Sigmoid colon (tissue), 7 donors: ENCODE results near the gene MAP2K2. TPM values are rescaled to one million over a fixed set of nuclear protein-coding genes. Genes with fewer than 3 reads are reported as not detected.
"Not testable (repeated sequence)": the region's sequence is repeated elsewhere in the genome, so short reads cannot be mapped to it uniquely, and the experiment has no call there.

Experiments
- DNase-seq: peaks from one replicate; pipeline ENCODE4 v3.0.0-alpha.2; 2019
- H3K27ac ChIP-seq, 4 donors: fragments of 200-600 bp; sonication (generic); one replicate each; pipeline ENCODE4 v1.5.1; 2016 to 2019; ENCODE audit warnings: mild to moderate bottlenecking in 1 of 4
- H3K27me3 ChIP-seq, 3 donors: fragments of 200-600 bp; sonication (generic); one replicate each; pipeline ENCODE4 v1.5.1; 2019; ENCODE audit warnings: mild to moderate bottlenecking in 1 of 3
- H3K36me3 ChIP-seq, 4 donors: fragments of 200-600 bp; sonication (generic); one replicate each; pipeline ENCODE4 v1.5.1; 2016 to 2019
- H3K4me1 ChIP-seq, 4 donors: fragments of 200-600 bp; sonication (generic); one replicate each; pipeline ENCODE4 v1.5.1; 2017 to 2019
- H3K4me3 ChIP-seq, 4 donors: fragments of 200-600 bp; sonication (generic); one replicate each; pipeline ENCODE4 v1.5.1; 2017 to 2019; ENCODE audit warnings: mild to moderate bottlenecking in 2 of 4, moderate library complexity in 1 of 4
- H3K9me3 ChIP-seq, 4 donors: fragments of 200-600 bp in 3 of 4; sonication (generic) in 3 of 4; one replicate each; pipeline versions ENCODE4 v1.5.1 to v1.6.1; 2013 to 2019
- CTCF ChIP-seq, 4 experiments: fragments of 450-650 bp in 3 of 4; fragments of 200-600 bp in 1 of 4; IDR thresholded peaks; one replicate each; pipeline ENCODE4 v1.5.1; 2016 to 2019; ENCODE audit warnings: antibody characterized with exemption in 4 of 4, mild to moderate bottlenecking in 3 of 4, moderate library complexity in 2 of 4
- EP300 ChIP-seq, 4 donors: sonication (generic); formaldehyde crosslinking; IDR thresholded peaks; one replicate each; pipeline ENCODE4 v1.6.1; 2017; ENCODE audit warnings: antibody characterized with exemption in 4 of 4
- POLR2A ChIP-seq, 2 donors: fragments of 450-650 bp; IDR thresholded peaks; one replicate each; pipeline ENCODE4 v1.6.1; 2016; ENCODE audit warnings: antibody characterized with exemption in 2 of 2, mild to moderate bottlenecking in 2 of 2, moderate library complexity in 2 of 2
- POLR2AphosphoS5 ChIP-seq, 4 donors: sonication (generic); formaldehyde crosslinking; IDR thresholded peaks; one replicate each; pipeline ENCODE4 v1.6.1; 2017; ENCODE audit warnings: antibody characterized with exemption in 4 of 4
- WGBS, 2 donors: extraction: QIAGEN DNeasy Blood & Tissue Kit; methylation state at CpG; one replicate each; pipeline ENCODE4 v1.1.7; 2013; 5-methylcytosine and 5-hydroxymethylcytosine counted together
- intact Hi-C: fragments of 100-400 bp; cut with DNase I; formaldehyde crosslinking; loops from one replicate; pipeline ENCODE4 v1.15.1; 2023
- polyA plus RNA-seq, 3 donors: library from polyadenylated mRNA; stranded (reverse); fragments of 200-250 nt; gene quantifications; one replicate each; pipeline ENCODE4 v1.2.3, GENCODE V29; 2013
- total RNA-seq, 4 donors: library from RNA; depleted of rRNA; stranded (reverse); fragments of >200 nt; gene quantifications; one replicate each; pipeline ENCODE4 v1.1.0, GENCODE V29; 2016
- donor health status: healthy with polysubstance abuse.
- donor health status: Bipolar disorder and iron deficiency.
- donor health status: healthy.

MAP2K2 gene
- total and polyA plus RNA-seq, 7 donors, result 48.2 to 278 (median 76.4) TPM

DNA sequence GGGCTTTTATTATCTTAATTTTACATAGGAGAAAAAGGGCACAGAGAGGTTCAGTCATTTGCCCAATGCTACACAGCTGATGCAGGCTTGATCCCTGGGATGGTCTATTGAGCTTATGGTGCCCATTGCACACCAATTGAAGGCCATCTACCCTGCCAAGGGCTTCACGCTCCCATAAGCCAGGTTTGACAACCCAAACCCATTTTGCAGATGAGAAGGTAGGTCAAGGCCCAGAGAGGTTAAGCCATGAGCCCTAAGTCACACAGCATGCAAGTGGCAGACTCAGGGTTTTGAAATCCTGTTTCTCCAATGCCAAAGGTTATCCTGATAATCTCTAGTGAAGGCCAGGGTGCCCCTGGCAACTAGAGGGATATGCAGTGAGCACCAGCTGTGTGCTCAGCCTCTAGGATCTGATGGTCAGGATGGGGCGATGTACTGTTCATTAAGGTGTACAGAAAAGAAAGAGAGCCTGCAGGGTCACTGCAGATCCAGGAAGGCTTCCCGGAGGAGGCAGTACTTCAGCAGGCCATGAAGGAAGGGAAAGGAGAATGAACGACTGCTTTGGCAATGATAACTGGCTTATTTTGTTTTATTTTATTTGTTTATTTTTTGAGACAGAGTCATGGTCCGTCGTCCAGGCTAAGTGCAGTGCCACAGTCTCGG, 37.6 kb upstream of the MAP2K2 start:
- H3K4me3 ChIP-seq, result no peak overlapping the region
- DNase-seq, result no peak
- intact Hi-C loops, result no loop called here
- 59 to 80% methylated on average over 7 of the region's 7 CpGs for WGBS, 2 donors
- TF ChIP-seq EP300 (IDR thresholded peaks at IDR 0.05), result no peak
- TF ChIP-seq CTCF (IDR thresholded peaks at IDR 0.05), result no peak
- TF ChIP-seq POLR2AphosphoS5 (IDR thresholded peaks at IDR 0.05), result no peak
- no peak for TF ChIP-seq POLR2A (IDR thresholded peaks at IDR 0.05)
- H3K27me3 ChIP-seq, result peaks cover 0 to 11% (median 0%) of the 10 kb centered on the region in 3 donors
- no peaks in the 10 kb centered on the region for H3K36me3 ChIP-seq
- H3K9me3 ChIP-seq, result no peaks in the 10 kb centered on the region
- no peak overlapping the region for H3K27ac ChIP-seq
- no peaks in the 10 kb centered on the region for H3K4me1 ChIP-seq

GRCh38 chr19:4157971-4158370, 34.0 kb upstream of the MAP2K2 start:
- peaks cover 0 to 15% (median 14%) of the 10 kb centered on the region in 3 donors for H3K27me3 ChIP-seq
- H3K27ac ChIP-seq, H3K9me3 ChIP-seq, H3K36me3 ChIP-seq, DNase-seq, H3K4me1 ChIP-seq, H3K4me3 ChIP-seq, intact Hi-C loops: not testable (repeated sequence)
- WGBS, 2 donors, result 57 to 82% methylated on average over 8 of the region's 8 CpGs

DNA sequence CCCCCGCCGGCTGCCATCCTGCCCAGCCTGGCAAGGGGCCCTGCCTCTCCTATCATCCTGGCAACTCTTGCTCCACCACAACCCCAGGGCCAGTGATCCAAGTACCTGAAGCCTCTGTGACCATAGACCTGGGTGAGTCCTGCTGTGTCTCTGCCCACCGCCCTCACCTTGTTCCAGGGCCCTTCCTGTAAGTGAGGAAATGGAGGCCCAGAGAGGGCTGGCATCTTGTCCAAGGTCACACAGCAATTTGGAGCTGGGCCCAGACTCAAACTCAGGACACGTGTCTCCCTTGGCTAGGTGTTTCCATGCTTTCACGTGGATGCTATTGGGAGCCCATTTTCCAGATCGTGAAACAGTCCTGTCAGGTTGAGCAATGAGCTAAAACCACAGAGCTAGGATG, 33.2 kb upstream of the MAP2K2 start:
- intact Hi-C loops, result no loop called here
- no peak for TF ChIP-seq EP300 (IDR thresholded peaks at IDR 0.05)
- no peak for TF ChIP-seq POLR2AphosphoS5 (IDR thresholded peaks at IDR 0.05)
- no peak for TF ChIP-seq POLR2A (IDR thresholded peaks at IDR 0.05)
- no peak for TF ChIP-seq CTCF (IDR thresholded peaks at IDR 0.05)
- DNase-seq, result no peak
- Histone ChIP-seq H3K27ac (no peak overlapping the region), H3K4me3 (no peak overlapping the region), H3K36me3 (no peaks in the 10 kb centered on the region), H3K4me1 (no peaks in the 10 kb centered on the region), H3K27me3 (peaks cover 0 to 21% (median 14%) of the 10 kb centered on the region in 3 donors), H3K9me3 (no peaks in the 10 kb centered on the region)
- WGBS, 2 donors, result 53 to 83% methylated on average over 6 of the region's 6 CpGs

DNA sequence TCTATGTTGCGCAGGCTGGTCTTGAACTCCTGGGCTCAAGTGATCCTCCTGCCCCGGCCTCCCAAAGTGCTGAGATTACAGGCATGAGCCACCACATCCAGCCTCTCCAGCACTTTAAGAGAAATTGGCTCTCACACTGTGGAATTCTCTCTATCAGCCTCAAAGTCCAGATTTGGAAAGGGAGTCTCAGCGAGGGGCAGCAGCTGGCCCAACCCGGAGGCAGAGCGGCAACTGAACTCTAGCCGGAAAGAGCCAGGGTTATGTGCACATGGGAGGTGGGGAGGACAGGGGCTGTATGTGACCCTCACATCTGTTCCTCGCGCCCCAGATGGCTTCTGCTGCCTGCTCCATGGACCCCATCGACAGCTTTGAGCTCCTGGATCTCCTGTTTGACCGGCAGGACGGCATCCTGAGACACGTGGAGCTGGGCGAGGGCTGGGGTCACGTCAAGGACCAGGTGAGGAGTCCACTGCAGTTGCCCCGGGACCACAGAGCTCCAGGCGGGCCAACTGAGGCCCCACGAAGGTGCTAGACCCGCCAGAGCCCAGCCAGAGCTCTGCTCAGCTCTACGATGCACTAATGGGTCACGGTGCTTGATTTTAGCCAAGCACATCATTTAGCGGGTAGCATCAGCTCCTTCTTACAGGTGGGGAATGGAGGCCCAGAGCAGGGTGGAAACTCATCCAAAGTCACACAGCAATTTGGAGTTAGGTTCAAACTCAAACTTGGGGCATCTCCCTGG, 30.8 kb upstream of the MAP2K2 start:
- TF ChIP-seq POLR2AphosphoS5 (IDR thresholded peaks at IDR 0.05) (no peak), POLR2A (IDR thresholded peaks at IDR 0.05) (no peak), EP300 (IDR thresholded peaks at IDR 0.05) (no peak), CTCF (IDR thresholded peaks at IDR 0.05) (no peak)
- WGBS, 2 donors, result 69 to 83% methylated on average over 21 of the region's 21 CpGs
- intact Hi-C loops, result no loop called here
- Histone ChIP-seq H3K9me3 (no peaks in the 10 kb centered on the region), H3K27ac (no peak overlapping the region), H3K4me1 (no peaks in the 10 kb centered on the region), H3K27me3 (peaks cover 0 to 26% (median 14%) of the 10 kb centered on the region in 3 donors), H3K4me3 (no peak overlapping the region), H3K36me3 (no peaks in the 10 kb centered on the region)
- DNase-seq, result no peak

DNA sequence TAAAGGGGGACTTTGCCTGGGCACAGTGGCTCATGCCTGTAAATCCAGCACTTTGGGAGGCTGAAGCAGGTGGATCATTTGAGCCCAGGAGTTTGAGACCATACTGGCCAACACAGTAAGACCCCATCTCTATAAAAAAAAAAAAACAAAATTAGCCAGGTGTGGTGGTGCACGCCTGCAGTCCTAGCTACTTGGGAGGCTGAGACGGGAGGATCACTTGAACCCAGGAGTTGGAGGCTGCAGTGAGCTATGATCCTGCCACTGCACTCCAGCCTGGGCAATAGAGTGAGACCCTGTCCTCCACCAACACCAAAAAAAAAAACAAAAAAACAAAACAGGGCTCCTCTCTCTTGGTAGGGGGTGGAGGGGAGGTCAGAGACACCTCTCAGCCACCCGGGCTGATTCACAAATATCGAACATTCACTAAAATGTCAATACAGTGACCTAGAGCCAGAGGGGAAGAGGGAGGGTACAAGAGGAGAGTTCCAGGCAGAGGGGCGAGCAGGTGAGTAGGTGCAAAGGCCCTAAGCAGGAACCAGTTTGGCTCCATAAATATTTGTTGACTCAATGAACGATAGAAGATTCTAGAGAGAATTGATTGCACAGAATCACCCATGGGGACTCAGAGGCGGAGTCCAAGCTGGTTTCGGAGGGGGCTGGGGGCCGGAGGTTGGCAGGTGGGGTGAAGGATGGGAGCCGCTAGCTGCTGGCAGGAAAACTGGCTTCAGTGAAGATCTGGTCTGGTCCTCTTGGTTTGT, 28.5 kb upstream of the MAP2K2 start:
- intact Hi-C loops, result no loop called here
- peaks cover 0 to 28% (median 14%) of the 10 kb centered on the region in 3 donors for H3K27me3 ChIP-seq

More for the DNA sequence above, 28.5 kb upstream of the MAP2K2 start:
- H3K4me1 ChIP-seq, result no peaks in the 10 kb centered on the region
- DNase-seq, result no peak
- H3K9me3 ChIP-seq, result no peaks in the 10 kb centered on the region
- H3K27ac ChIP-seq, result no peak overlapping the region
- WGBS, 2 donors, result 49 to 80% methylated on average over 10 of the region's 10 CpGs
- no peak overlapping the region for H3K4me3 ChIP-seq
- H3K36me3 ChIP-seq, result no peaks in the 10 kb centered on the region
- TF ChIP-seq POLR2AphosphoS5 (IDR thresholded peaks at IDR 0.05), result no peak
- no peak for TF ChIP-seq EP300 (IDR thresholded peaks at IDR 0.05)
- TF ChIP-seq CTCF (IDR thresholded peaks at IDR 0.05), result no peak
- no peak for TF ChIP-seq POLR2A (IDR thresholded peaks at IDR 0.05)
